Measurements from ENCODE around the gene FGD2.

- no peak for TF ChIP-seq ZNF274 (IDR thresholded peaks at IDR 0.05; ENCODE audit: low read depth, low read length)
- TF ChIP-seq YY1 (IDR thresholded peaks at IDR 0.05; ENCODE audit: insufficient read depth, insufficient read length) = no peak
- no peak for TF ChIP-seq SUZ12 (IDR thresholded peaks at IDR 0.05; ENCODE audit: extremely low read depth, insufficient read depth, insufficient read length)
These were observed 42.6 kb upstream of the FGD2 start for GRCh38 chr6:36962874-36963273.

Measured in NT2/D1 (cell line).